Putamen (tissue), 1 donor: ENCODE measurements around the gene SMIM22.
"Not testable (repeated sequence)": the region's sequence is repeated elsewhere in the genome, so short reads cannot be mapped to it uniquely, and the experiment has no call there.

Experiments used
- DNase-seq: peaks from one replicate; pipeline ENCODE4 v3.0.0-alpha.2; 2016; ENCODE audit warnings: low spot score

Gene SMIM22

DNA sequence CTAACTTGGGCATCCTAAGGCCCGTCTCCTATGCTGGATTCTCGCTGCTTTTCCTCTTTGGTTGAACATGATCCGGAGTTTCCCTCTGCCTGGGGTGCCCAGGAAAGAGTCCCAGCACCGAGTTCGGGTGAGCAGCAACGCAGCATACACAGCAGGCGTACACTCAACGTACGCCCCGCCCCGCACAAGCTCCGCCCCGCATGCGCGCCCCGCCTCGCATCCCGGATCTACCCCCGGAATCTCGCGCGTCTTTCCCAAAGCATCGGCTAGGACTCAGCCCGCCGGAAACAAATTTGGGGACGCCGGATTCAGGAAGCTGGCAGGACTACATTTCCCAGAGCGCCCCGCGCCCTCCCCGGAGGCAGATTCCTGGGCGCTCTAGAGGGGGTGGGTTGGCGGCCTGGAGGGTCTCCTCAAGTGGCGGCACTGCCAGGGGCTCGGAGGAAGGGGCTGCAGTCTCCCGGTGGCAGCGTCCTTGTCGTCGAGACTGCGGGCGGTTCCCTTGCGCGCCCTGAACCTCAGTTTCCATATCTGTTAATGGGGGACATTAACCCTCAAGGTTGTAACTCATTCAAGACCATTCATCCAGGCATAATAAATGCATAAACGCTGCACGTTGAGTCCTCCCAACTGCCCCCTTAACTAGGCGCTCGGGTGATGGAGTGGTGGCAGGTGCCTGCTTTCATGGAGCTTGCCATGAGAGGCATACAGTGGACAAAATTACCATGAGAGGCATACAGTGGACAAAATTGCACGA lies 26.4 kb upstream of the SMIM22 start:
- peak; percentile 98 for DNase-seq

GRCh38 chr16:4769306-4769638 lies 25.9 kb upstream of the SMIM22 start:
- no peak for DNase-seq

GRCh38 chr16:4771646-4772045 lies 23.5 kb upstream of the SMIM22 start:
- DNase-seq = no peak

DNA sequence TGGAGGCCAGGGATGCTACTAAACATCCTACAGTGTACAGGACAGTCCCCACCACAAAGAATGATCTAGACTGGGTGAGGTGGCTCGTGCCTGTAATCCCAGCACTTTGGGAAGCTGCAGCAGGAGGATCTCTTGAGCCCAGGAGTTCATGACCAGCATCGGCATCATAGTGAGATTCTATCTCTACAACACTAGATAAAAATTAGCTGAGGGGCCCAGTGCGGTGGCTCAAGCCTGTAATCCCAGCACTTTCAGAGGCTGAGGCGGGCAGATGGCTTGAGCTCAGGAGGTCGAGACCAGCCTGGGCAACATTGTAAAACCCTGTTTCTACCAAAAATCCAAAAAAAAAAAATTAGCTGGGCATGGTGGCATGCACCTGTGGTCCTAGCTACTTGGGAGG lies 22.8 kb upstream of the SMIM22 start:
- no peak for DNase-seq

DNA sequence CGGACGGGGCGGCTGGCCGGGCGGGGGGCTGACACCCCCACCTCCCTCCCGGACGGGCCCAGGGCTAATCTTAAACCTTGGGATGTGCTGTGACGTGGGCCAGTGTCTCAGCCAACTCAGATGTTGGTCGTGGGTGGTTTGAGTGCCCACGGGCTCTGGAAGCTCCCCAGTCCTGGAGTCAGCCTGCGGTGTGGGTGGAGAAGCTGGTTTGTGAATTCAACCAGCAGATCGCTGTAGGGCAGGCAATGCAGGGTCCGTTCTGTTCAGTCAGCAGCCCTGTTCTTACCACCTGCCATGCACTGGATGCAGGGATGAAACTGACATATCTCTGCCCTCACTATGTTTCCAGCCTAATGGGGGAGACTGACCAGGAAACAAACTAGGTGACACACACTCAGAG lies 20.2 kb upstream of the SMIM22 start:
- no peak for DNase-seq

GRCh38 chr16:4776141-4776705 lies 18.9 kb upstream of the SMIM22 start:
- DNase-seq = no peak

GRCh38 chr16:4777339-4778049 lies 17.7 kb upstream of the SMIM22 start:
- no peak for DNase-seq

DNA sequence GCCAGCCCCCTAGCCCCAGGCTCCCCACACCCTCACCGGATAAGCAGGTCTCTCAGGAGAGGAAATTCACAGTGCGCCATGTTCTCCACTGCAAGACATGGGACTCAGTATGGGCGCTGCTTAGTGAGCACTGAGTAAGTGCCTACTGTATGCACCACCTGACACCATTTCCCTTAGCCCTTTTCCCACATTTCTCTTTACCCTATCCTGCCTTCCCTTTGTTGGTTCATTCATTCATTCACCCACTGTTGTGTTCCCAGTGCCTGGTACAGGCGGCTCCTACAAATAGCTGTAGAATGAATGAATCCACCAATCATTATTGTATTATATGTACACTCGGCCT lies 17.1 kb upstream of the SMIM22 start:
- no peak for DNase-seq

- DNase-seq = no peak
Observed at GRCh38 chr16:4780235-4780634, 14.9 kb upstream of the SMIM22 start.

DNA sequence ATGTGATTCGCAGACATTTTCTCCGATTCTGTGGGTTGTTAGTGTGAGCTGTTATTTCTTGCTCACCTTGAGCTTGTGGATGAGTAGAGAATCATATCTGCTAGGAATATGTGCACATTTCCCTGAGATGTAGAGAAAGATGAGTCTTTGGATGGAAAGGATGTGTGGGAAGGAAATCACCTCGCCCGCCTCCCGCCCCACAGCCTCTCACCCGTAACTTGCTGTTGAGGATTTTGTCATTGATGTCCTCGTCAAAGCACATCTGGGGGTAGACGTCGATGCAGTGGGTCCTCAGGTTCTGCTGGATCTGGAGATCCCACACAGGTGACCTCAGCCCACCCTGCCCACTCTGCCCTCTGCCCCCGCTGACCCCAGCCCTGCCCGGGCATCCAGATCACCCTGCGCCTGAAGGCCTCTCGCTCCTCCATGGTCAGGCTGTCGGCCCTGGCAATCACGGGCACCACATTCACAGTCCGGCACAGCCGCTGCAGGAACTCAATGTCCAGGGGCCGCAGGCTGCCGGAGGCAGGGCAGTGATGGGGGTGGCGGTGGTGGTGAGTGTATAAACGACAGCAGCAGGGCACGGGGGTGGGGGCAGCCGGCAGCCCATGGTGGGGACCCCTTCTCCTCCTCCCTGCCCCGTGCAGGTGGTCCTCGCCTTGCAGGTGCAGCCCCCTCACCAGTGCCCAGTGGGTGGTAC lies 11.8 kb upstream of the SMIM22 start:
- DNase-seq = no peak

GRCh38 chr16:4783951-4784336 lies 11.2 kb upstream of the SMIM22 start:
- DNase-seq = no peak

GRCh38 chr16:4784444-4784987 lies 10.7 kb upstream of the SMIM22 start:
- not testable (repeated sequence) for DNase-seq

DNA sequence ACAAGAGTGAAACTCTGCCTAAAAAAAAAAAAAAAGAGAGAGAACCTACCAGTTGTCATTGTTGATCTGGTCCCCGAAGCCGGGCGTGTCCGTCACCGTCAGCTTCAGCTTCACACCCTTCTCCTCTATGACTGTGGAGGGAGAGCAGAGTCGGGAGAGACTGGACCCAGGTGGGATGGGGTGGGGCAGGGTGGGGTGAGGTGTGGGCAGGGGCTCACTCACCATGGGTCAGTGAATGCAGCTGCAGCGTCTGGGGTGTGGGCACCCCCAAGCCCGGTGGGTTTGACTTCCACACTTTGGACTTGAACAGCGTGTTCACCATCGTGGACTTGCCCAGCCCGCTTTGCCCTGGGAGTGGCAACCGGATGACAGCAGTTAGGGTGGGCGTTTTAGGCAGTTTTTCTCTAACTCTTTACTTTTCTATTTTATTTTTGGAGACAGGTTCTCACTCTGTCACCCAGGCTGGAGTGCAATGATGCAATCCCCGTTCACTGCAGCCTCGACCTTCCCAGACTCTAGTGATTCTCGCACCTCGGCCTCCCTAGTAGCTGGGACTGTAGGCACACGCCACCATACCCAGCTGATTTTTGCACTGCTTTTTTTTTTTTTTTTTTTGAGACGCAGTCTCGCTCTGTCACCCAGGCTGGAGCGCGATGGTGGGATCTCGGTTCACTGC lies 9.3 kb upstream of the SMIM22 start:
- DNase-seq = no peak

GRCh38 chr16:4787068-4787467 lies 8.1 kb upstream of the SMIM22 start:
- DNase-seq = no peak

DNA sequence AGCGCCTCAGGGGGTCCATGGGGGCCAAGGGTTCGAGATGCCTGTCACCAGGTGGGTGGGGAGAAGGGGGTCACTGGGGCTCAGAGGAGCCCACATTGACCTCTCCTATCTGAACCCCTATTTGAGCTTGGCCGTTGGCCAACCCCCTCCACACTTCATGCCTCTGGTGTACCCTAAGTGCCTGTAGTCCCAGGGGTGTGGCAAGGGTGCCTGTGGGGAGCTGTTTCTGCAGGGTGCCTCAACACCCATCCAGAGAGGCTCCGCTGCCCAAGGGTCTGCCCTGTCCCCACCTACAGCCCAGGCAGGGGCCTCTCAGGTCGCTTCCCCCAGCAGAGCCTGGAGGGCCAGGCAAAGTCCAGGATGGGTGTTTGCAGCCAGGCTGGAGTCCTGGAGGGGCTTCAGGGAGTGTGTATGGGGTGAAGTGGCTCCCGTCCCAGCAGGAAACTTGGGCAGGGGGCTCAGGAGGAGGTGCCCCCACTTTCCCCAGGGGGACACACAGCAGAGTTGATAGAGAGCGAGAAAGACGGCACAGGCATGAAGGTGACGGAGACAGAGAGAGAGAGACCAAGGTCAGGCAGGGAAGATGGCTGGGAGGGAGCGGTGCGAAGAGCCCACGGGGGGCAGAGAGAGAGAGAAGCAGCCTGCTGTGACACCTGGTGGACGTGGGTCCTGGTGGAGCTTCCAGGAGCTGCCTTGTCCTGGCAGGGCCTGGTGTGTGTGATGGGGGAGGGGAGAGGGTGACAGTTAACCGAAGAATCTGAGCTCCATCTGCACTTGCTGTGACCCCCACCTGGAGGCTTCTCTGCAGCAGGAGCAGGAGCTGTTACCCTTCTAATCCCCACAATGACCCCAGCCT lies 7.3 kb upstream of the SMIM22 start, which contains the start of gene SEPTIN12:
TSS of gene SEPTIN12 (minus strand) at position 719 of the 856 bp plus-strand sequence. CDS start at position 19, 700 bp downstream.
- DNase-seq = no peak

DNA sequence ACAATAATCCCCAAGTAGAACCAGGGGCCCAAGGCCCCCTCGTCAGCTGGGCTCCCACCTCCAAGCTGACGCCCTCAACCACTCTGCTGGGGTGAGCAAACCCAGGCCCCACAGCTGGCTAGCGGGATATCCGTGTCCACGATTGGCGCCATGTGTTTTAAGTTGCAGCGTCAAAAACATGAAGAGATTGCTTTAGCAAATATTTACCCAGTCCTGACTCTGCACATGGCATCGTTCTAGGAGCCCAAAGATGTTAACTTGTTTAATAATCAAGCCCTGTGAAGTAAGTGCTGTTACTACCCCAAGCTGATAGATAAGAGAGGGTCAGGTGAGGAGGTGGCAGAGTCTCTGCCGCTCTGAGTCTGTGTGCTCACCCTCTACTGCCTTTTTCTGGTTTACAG lies 6.7 kb upstream of the SMIM22 start:
- no peak for DNase-seq

DNA sequence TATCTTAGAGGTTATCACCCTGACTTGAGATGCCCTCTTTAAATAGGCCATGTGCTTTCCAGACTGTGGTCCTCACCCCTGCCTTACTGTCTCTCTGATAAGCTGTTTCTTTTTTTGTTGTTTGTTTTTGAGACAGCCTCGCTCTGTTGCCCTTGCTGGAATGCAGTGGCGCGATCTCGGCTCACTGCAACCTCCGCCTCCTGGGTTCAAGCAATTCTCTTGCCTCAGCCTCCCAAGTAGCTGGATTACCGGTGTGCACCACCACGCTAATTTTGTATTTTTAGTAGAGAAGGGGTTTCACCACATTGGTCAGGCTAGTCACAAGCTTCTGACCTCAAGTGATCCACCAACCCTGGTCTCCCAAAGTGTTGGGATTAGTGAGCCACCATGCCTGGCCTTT lies 6.3 kb upstream of the SMIM22 start:
- no peak for DNase-seq

- no peak for DNase-seq
Observed at GRCh38 chr16:4790261-4790660, 4.9 kb upstream of the SMIM22 start.

- no peak for DNase-seq
Observed at GRCh38 chr16:4790871-4791270, 4.3 kb upstream of the SMIM22 start.

- DNase-seq = no peak
Observed at GRCh38 chr16:4792951-4793513, 2.1 kb upstream of the SMIM22 start.
